GM18505 (cell line): ENCODE data around the gene LIMA1.
"Not testable (repeated sequence)": the region's sequence is repeated elsewhere in the genome, so short reads cannot be mapped to it uniquely, and the experiment has no call there.

Source experiments
- ATAC-seq: cut with Tn5 transposase; IDR thresholded peaks from one replicate; pipeline ENCODE4 v1.9.1; 2021; ENCODE audit not compliant: unreplicated experiment
- POLR2A ChIP-seq: IDR thresholded peaks from 4 replicates; pipeline ENCODE4 v1.6.1; 2011; ENCODE audit warnings: borderline replicate concordance; ENCODE audit not compliant: insufficient read depth, insufficient read length; ENCODE audit errors: extremely low read depth

Gene LIMA1

GRCh38 chr12:50224026-50224692, 59.2 kb downstream of the LIMA1 start:
- no peak for TF ChIP-seq POLR2A
- ATAC-seq: peak; percentile 44

DNA sequence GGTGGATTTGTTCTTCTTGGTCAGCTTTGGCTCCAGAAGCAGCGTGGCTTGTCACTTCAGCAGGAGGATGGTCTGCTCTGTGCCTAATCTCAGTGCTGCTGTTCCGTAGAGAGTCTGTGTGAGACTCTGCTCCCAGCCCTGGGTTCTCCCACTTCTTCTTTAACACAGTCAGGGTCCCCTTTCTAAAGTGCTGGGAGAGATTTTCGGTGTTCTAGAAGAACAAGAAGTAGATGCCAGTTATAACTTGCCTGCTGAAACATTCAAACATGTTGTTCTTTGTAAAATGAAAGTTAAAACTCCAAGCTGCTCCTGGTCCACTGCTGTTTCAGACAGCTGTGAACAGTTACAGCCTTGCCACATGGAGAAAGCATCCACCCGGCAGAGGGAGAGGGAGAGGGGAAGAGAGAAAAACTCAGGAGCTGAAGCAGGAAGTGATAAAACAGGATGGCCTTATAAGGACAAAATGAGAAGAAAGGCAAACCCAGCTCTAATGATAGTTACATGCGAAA, 61.0 kb downstream of the LIMA1 start:
- ATAC-seq: no peak
- no peak for TF ChIP-seq POLR2A

GRCh38 chr12:50221228-50222008, 61.9 kb downstream of the LIMA1 start:
- ATAC-seq: no peak
- TF ChIP-seq POLR2A: peak; percentile 44

- no peak for TF ChIP-seq POLR2A
- no peak for ATAC-seq
Measured at GRCh38 chr12:50220363-50220995, 62.8 kb downstream of the LIMA1 start.

DNA sequence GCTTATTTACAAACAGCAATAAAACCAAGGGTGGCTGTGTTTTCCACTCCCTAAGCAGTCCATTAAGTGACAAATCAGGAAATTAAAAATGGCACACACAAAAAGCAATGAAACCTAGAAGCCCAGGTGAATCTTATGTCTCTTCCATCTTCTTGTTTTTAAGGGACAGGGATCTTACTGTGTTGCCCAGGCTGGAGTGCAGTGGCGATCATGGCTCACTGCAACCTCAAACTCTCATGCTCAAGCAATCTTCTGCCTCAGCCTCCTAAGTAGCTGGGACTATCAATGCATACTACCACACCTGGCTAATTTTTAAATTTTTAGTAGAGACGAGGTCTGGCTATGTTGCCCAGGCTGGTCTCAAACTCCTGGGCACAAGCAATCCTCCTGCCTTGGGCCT, 63.8 kb downstream of the LIMA1 start:
- TF ChIP-seq POLR2A: no peak
- ATAC-seq: no peak

- ATAC-seq: not testable (repeated sequence)
Measured at GRCh38 chr12:50219001-50219400, 64.3 kb downstream of the LIMA1 start.

DNA sequence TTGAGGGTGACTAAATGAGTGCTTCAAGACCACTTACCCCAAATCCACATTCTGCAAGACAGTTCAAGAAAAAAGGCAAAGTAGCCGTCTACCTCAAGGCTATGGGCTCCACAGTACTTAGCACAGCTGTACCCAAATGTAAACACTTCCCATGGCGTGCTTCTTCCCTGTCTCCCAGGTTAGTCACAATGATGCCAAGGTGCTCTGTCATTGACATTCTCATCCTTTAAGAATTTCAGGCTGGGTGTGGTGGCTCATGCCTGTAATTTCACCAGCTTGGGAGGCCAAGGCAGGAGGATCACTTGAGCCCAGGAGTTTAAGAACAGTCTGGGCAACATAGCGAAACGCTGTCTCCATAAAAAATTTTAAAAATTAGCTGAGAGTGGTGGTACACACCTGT, 64.9 kb downstream of the LIMA1 start:
- ATAC-seq: no peak
- TF ChIP-seq POLR2A: no peak

DNA sequence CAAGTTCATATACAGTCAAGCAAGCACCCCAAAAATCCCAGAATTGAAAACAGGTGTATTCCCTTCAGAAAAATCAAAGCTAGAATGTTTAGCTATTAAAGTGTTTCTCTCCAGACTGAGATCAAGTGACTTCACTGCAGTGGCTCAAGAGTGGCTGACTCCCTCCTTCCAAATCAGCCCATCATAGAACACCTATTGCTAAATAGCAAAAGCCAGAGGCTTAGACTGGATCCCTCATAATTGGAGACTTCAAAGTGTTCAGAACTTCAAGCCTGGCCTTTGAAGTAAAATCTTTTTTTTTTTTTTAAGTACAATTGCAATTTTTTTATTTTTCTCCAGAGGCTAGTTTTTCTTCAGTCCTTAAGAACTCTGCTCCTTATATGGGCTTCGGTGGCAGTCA, 66.1 kb downstream of the LIMA1 start:
- TF ChIP-seq POLR2A: no peak
- no peak for ATAC-seq

- no peak for TF ChIP-seq POLR2A
- no peak for ATAC-seq
Measured at GRCh38 chr12:50215033-50215432, 68.3 kb downstream of the LIMA1 start.

DNA sequence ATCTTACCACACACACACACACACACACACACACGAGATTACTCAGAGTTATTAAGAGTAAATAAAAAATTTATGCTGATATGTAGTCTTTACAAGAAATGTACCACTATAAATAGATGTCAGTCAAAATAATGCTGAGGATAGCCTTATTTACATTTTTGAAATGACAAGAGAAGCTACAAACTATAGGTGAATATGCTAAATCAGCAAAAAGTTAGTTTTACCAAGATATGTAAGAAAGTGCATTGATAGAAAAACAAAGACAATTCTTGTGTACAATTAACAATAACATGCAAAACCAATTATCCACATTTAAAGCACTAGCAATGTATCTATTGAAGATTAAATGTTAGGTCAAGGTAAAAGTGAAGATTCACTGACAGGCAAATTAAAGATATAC, 69.3 kb downstream of the LIMA1 start:
- ATAC-seq: no peak
- no peak for TF ChIP-seq POLR2A

- TF ChIP-seq POLR2A: no peak
- ATAC-seq: no peak
Measured at GRCh38 chr12:50213439-50213838, 69.9 kb downstream of the LIMA1 start.

GRCh38 chr12:50212071-50212467, 71.3 kb downstream of the LIMA1 start:
- ATAC-seq: no peak
- TF ChIP-seq POLR2A: no peak

DNA sequence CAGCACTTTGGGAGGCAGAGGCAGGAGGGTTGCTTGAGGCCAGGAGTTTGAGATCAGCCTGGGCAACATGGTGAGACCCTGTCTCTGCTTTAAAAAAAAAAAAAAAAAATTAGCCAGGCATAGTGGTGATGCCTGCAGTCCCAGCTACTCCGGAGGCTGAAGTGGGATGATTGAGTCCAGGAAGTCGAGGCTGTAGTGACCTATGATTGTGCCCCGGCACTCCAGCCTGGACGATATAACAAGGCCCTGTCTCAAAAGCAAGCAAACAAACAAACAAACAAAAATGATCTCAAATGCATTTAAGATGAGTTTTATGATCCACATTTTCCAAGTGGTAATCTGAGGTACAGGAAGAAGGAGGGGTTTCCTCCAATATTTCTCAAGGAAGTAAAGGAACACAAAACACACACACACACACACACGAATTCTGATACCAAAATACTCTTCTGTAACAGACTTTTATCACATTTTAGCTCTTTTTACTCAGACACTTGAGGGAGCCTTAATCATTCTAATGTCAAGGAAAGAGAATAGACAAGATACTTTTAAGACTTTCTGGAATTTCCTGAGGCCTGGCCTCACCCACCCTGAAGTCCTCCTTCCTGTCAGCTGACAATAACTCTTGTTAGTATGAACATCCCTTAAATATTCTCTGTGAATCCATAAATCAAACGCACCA, 71.8 kb downstream of the LIMA1 start:
- ATAC-seq: no peak
- no peak for TF ChIP-seq POLR2A

DNA sequence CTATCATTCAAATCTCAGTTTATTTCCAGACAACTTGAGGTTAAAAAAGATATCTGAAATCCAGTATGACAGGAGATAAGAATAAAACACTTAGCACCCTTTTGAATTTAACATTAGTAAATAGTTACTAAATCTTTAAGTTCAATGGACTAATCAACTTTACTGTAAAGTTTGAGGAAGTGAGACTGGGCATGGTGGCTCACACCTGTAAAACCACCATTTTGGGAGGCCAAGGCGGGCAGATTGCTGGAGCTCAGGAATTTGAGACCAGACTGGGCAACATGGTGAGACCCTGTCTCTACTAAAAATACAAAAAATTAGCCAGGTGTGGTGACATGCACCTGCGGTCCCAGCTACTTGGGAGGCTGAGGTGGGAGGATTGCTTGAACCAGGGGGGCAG, 75.9 kb downstream of the LIMA1 start:
- ATAC-seq: no peak
- no peak for TF ChIP-seq POLR2A

- no peak for ATAC-seq
Measured at GRCh38 chr12:50205648-50206047, 77.7 kb downstream of the LIMA1 start.

More at GRCh38 chr12:50205648-50206047, 77.7 kb downstream of the LIMA1 start:
- no peak for TF ChIP-seq POLR2A
